K562 (cell line): ENCODE results near the gene SATB2. TPM values are rescaled to one million over a fixed set of nuclear protein-coding genes. Genes with fewer than 3 reads are reported as not detected.

Experiments
- BRCA1 ChIP-seq, 2 experiments: fragments of 450-650 bp in 1 of 2; sonication (generic) in 1 of 2; formaldehyde crosslinking in 1 of 2; IDR thresholded peaks; 2 replicates each; pipeline versions ENCODE4 v1.5.0 to v1.6.1; 2017 to 2020; ENCODE audit warnings: mild to moderate bottlenecking in 1 of 2, missing genetic modification reagents in 1 of 2
- CREB1 ChIP-seq, 2 experiments: sonication (generic) in 1 of 2; formaldehyde crosslinking in 1 of 2; IDR thresholded peaks; 2 replicates each; pipeline versions ENCODE4 v1.6.1 to v1.8.0; 2012 to 2022; ENCODE audit warnings: inconsistent platforms in 1 of 2, mild to moderate bottlenecking in 1 of 2, missing genetic modification reagents in 1 of 2, moderate library complexity in 1 of 2
- EP300 ChIP-seq: IDR thresholded peaks from 2 replicates; pipeline ENCODE4 v1.6.1; 2012; ENCODE audit warnings: low read length, improper control_type of control experiment
- HDAC1 ChIP-seq, 2 experiments: fragments of 450-650 bp; IDR thresholded peaks; 2 replicates each; pipeline ENCODE4 v1.6.1; 2016 to 2017; ENCODE audit warnings: inconsistent platforms in 1 of 2, mild to moderate bottlenecking in 1 of 2, moderate library complexity in 1 of 2
- MLLT1 ChIP-seq, 2 experiments: fragments of 450-650 bp; IDR thresholded peaks; 2 replicates each; pipeline ENCODE4 v1.6.1; 2016
- MXD1 ChIP-seq: fragments of 250-450 bp; sonication (Bioruptor Pico); IDR thresholded peaks from 2 replicates; pipeline ENCODE4 v1.8.0; 2021; ENCODE audit warnings: borderline replicate concordance, mild to moderate bottlenecking, moderate library complexity; ENCODE audit not compliant: poor library complexity, severe bottlenecking
- MYNN ChIP-seq, 2 experiments: sonication (generic); formaldehyde crosslinking in 1 of 2; IDR thresholded peaks; 2 replicates each; pipeline versions ENCODE4 v1.5.0 to v1.6.1; 2016 to 2020; ENCODE audit warnings: antibody characterized with exemption in 1 of 2, missing genetic modification reagents in 1 of 2
- NFRKB ChIP-seq: fragments of 450-650 bp; IDR thresholded peaks from 2 replicates; pipeline ENCODE4 v1.6.1; 2016; ENCODE audit warnings: low read depth
- NFXL1 ChIP-seq: fragments of 450-650 bp; formaldehyde crosslinking; IDR thresholded peaks from 2 replicates; pipeline ENCODE4 v1.4.0; 2021; ENCODE audit warnings: mild to moderate bottlenecking
- NR3C1 ChIP-seq: sonication (generic); formaldehyde crosslinking; IDR thresholded peaks from 2 replicates; pipeline ENCODE4 v1.8.1; 2022; ENCODE audit warnings: missing genetic modification reagents
- POLR2G ChIP-seq: fragments of 200-400 bp; formaldehyde crosslinking; IDR thresholded peaks from 2 replicates; pipeline ENCODE4 v1.6.1; 2017; ENCODE audit warnings: low read depth, mild to moderate bottlenecking, antibody characterized with exemption, low read length, moderate library complexity
- TSHZ1 ChIP-seq: fragments of 250-450 bp; sonication (Bioruptor Pico); IDR thresholded peaks from 2 replicates; pipeline ENCODE4 v1.4.0; 2020; ENCODE audit warnings: mild to moderate bottlenecking, moderate library complexity
- polyA plus RNA-seq, 8 experiments: library from polyadenylated mRNA; depleted of rRNA in 4 of 8; stranded (reverse) in 5 of 8; unstranded in 3 of 8; fragments of >200 nt; fragmentation: Nextera tagmentation in 2 of 8; fragmentation: Illumina TruSeq in 1 of 8; extraction: Ambion mirVana in 2 of 8; extraction: Trizol in 1 of 8; gene quantifications; 2 replicates each; pipeline versions ENCODE4 v1.2.1 to v1.2.3, GENCODE V29; 2011 to 2014; ENCODE audit warnings: inconsistent platforms in 1 of 8, missing spikeins in 1 of 8
- total RNA-seq, 7 experiments: library from RNA; depleted of rRNA in 6 of 7; stranded (reverse); fragments of >200 nt in 6 of 7; fragmentation: Illumina TruSeq in 2 of 7; extraction: Trizol in 2 of 7; gene quantifications; 2 replicates each; pipeline versions ENCODE4 v1.2.1 to v1.2.3, GENCODE V29; 2011 to 2021; ENCODE audit warnings: low replicate concordance in 1 of 7
- TF ChIP-seq, protein P1 (sequence below): sonication (generic); formaldehyde crosslinking; IDR thresholded peaks from 2 replicates; pipeline ENCODE4 v1.8.1; 2023; ENCODE audit warnings: missing genetic modification reagents, mild to moderate bottlenecking, borderline replicate concordance
- TF ChIP-seq, protein P2 (sequence below): sonication (generic); formaldehyde crosslinking; IDR thresholded peaks from 2 replicates; pipeline ENCODE4 v1.9.0; 2022; ENCODE audit warnings: mild to moderate bottlenecking, missing genetic modification reagents

The SATB2 gene
- total and polyA plus RNA-seq, 9 of the 15 experiments (the other 6 are each of a cell fraction or from before 2014, with no cell fraction given): 4.5 to 34.0 (median 15.1) TPM

- peak in 1 of 2 experiments; percentile 20; a peak in 1 of 4 replicates for TF ChIP-seq MLLT1 (IDR thresholded peaks at IDR 0.05)
- TF ChIP-seq, protein P1, sequence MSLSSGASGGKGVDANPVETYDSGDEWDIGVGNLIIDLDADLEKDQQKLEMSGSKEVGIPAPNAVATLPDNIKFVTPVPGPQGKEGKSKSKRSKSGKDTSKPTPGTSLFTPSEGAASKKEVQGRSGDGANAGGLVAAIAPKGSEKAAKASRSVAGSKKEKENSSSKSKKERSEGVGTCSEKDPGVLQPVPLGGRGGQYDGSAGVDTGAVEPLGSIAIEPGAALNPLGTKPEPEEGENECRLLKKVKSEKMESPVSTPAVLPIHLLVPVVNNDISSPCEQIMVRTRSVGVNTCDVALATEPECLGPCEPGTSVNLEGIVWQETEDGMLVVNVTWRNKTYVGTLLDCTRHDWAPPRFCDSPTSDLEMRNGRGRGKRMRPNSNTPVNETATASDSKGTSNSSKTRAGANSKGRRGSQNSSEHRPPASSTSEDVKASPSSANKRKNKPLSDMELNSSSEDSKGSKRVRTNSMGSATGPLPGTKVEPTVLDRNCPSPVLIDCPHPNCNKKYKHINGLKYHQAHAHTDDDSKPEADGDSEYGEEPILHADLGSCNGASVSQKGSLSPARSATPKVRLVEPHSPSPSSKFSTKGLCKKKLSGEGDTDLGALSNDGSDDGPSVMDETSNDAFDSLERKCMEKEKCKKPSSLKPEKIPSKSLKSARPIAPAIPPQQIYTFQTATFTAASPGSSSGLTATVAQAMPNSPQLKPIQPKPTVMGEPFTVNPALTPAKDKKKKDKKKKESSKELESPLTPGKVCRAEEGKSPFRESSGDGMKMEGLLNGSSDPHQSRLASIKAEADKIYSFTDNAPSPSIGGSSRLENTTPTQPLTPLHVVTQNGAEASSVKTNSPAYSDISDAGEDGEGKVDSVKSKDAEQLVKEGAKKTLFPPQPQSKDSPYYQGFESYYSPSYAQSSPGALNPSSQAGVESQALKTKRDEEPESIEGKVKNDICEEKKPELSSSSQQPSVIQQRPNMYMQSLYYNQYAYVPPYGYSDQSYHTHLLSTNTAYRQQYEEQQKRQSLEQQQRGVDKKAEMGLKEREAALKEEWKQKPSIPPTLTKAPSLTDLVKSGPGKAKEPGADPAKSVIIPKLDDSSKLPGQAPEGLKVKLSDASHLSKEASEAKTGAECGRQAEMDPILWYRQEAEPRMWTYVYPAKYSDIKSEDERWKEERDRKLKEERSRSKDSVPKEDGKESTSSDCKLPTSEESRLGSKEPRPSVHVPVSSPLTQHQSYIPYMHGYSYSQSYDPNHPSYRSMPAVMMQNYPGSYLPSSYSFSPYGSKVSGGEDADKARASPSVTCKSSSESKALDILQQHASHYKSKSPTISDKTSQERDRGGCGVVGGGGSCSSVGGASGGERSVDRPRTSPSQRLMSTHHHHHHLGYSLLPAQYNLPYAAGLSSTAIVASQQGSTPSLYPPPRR (CRISPR knock-in tag): no peak
- no peak for TF ChIP-seq MXD1
- TF ChIP-seq, protein P2, sequence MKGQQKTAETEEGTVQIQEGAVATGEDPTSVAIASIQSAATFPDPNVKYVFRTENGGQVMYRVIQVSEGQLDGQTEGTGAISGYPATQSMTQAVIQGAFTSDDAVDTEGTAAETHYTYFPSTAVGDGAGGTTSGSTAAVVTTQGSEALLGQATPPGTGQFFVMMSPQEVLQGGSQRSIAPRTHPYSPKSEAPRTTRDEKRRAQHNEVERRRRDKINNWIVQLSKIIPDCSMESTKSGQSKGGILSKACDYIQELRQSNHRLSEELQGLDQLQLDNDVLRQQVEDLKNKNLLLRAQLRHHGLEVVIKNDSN: peak; percentile 84
- peak; percentile 16; the same call in 1 of the 2 replicates for TF ChIP-seq CREB1 (IDR thresholded peaks at IDR 0.05)
- TF ChIP-seq CREB1 (CRISPR knock-in tag; IDR thresholded peaks at IDR 0.05): 0 out of 2 replicates have a peak, but pooled peaks have one; percentile 8
- peak; percentile 74 for TF ChIP-seq POLR2G
- TF ChIP-seq BRCA1 (IDR thresholded peaks at IDR 0.05): no peak
- no peak for TF ChIP-seq BRCA1 (CRISPR knock-in tag; IDR thresholded peaks at IDR 0.05)
- no peak for TF ChIP-seq NFXL1 (CRISPR knock-in tag)
- TF ChIP-seq EP300: 0 out of 2 replicates have a peak, but pooled peaks have one; percentile 5
- TF ChIP-seq HDAC1 (IDR thresholded peaks at IDR 0.05): peak in 1 of 2 experiments; percentile 76; a peak in 2 of 4 replicates
- TF ChIP-seq NR3C1 (CRISPR knock-in tag): peak; percentile 76
- no peak; the same call in 1 of the 2 replicates for TF ChIP-seq MYNN (IDR thresholded peaks at IDR 0.05)
- no peak for TF ChIP-seq MYNN (CRISPR knock-in tag; IDR thresholded peaks at IDR 0.05)
- no peak for TF ChIP-seq TSHZ1
- 0 out of 2 replicates have a peak, but pooled peaks have one; percentile 21 for TF ChIP-seq NFRKB
These were observed 1.8 kb upstream of the SATB2 start (continued) for GRCh38 chr2:199459286-199460100.
